ENCODE measurements around the gene STAU1. TPM values are rescaled to one million over a fixed set of nuclear protein-coding genes. Genes with fewer than 3 reads are reported as not detected.

The STAU1 gene
- total and polyA plus RNA-seq, 2 of the 13 experiments (the other 11 are each of a cell fraction or from before 2014, with no cell fraction given): 119 to 133 TPM

GRCh38 chr20:49187851-49188641 lies at the start of gene STAU1 (continued):
- TF ChIP-seq ZFP36L2 (CRISPR knock-in tag; IDR thresholded peaks at IDR 0.05): 0 out of 2 replicates have a peak, but pooled peaks have one; percentile 48
- TF ChIP-seq PHF20 (CRISPR knock-in tag; IDR thresholded peaks at IDR 0.05): peak; percentile 69; the same call in 1 of the 2 replicates
- TF ChIP-seq KLF9 (CRISPR knock-in tag; IDR thresholded peaks at IDR 0.05; ENCODE audit: low read depth): peak; percentile 88; the same call in 1 of the 2 replicates
- no peak; the same call in 1 of the 2 replicates for TF ChIP-seq CREB3 (CRISPR knock-in tag; IDR thresholded peaks at IDR 0.05)
- no peak for TF ChIP-seq THYN1 (CRISPR knock-in tag; IDR thresholded peaks at IDR 0.05; ENCODE audit: borderline replicate concordance, low read depth)
- TF ChIP-seq EP300 (IDR thresholded peaks at IDR 0.05; ENCODE audit: low read depth in 2 of 2, low read length in 2 of 2): peak in 1 of 2 experiments; percentile 30; a peak in 2 of 4 replicates
- TF ChIP-seq EP300 (CRISPR knock-in tag; IDR thresholded peaks at IDR 0.05; ENCODE audit: borderline replicate concordance): 0 out of 2 replicates have a peak, but pooled peaks have one; percentile 16
- no peak for TF ChIP-seq NFE2 (CRISPR knock-in tag; IDR thresholded peaks at IDR 0.05)
- no peak; the same call in 1 of the 2 replicates for TF ChIP-seq STAT6 (CRISPR knock-in tag; IDR thresholded peaks at IDR 0.05; ENCODE audit: borderline replicate concordance)
- TF ChIP-seq RXRB (CRISPR knock-in tag; IDR thresholded peaks at IDR 0.05; ENCODE audit: borderline replicate concordance): peak; percentile 66; the same call in 1 of the 2 replicates
- TF ChIP-seq NR2F1 (CRISPR knock-in tag; IDR thresholded peaks at IDR 0.05): no peak
- peak; percentile 23; the same call in 1 of the 2 replicates for TF ChIP-seq ZNF558 (CRISPR knock-in tag; IDR thresholded peaks at IDR 0.05; ENCODE audit: borderline replicate concordance)
